ENCODE measurements around the gene ZMYND10. TPM values are rescaled to one million over a fixed set of nuclear protein-coding genes. Genes with fewer than 3 reads are reported as not detected.

Gene ZMYND10
- total RNA-seq, 1 experiment from 2014 or later = 1.4 TPM

- Histone ChIP-seq H4K20me1 (ENCODE audit: control insufficient read depth, insufficient read depth, insufficient read length) (no peaks in the 10 kb centered on the region), H3K23ac (ENCODE audit: insufficient read length, low read depth, low read length) (no peak overlapping the region), H3K27ac (ENCODE audit: insufficient read length, low read depth, low read length) (no peak overlapping the region), H3K4me2 (ENCODE audit: insufficient read depth, insufficient read length, low read length) (peak overlapping the region; percentile 63), H2BK12ac (ENCODE audit: insufficient read length, low read depth, low read length) (no peak overlapping the region), H4K8ac (replicated peaks; ENCODE audit: insufficient read length, low read depth, low read length) (no peak overlapping the region), H4K91ac (ENCODE audit: insufficient read length, low read depth, low read length) (no peak overlapping the region), H3K79me1 (ENCODE audit: insufficient read depth, low read depth, low read length, poor library complexity, severe bottlenecking) (no peaks in the 10 kb centered on the region), H2BK15ac (ENCODE audit: low read depth, low read length) (no peak overlapping the region), H2AFZ (ENCODE audit: low read length) (no peak overlapping the region), H3K14ac (ENCODE audit: insufficient read depth, low read length) (0 out of 2 replicates have a peak overlapping the region, but pooled peaks have one; percentile 14), H3K79me2 (ENCODE audit: insufficient read depth, low read length) (no peaks in the 10 kb centered on the region), H3K4ac (ENCODE audit: low read depth, low read length) (no peak overlapping the region), H3K56ac (ENCODE audit: insufficient read length, low read depth, low read length) (no peak overlapping the region), H3K23me2 (ENCODE audit: insufficient read length, low read depth, low read length, poor library complexity, severe bottlenecking) (peaks cover 10% of the 10 kb centered on the region), H4K5ac (ENCODE audit: insufficient read length, low read depth, low read length) (no peak overlapping the region), H3K9me3 (ENCODE audit: control insufficient read depth, low read depth, low read length) (no peaks in the 10 kb centered on the region), H3K9ac (ENCODE audit: extremely low read depth, insufficient read length, low read length) (peak overlapping the region; percentile 21), H3K4me1 (ENCODE audit: insufficient read depth, low read length) (no peaks in the 10 kb centered on the region), H2BK120ac (ENCODE audit: low read depth, low read length, poor library complexity, severe bottlenecking) (no peak overlapping the region), H3K27me3 (ENCODE audit: insufficient read depth, low read length) (no peaks in the 10 kb centered on the region), H2AK5ac (ENCODE audit: insufficient read length, low read length) (no peak overlapping the region), H3T11ph (ENCODE audit: low read length) (no peak overlapping the region), H3K18ac (ENCODE audit: insufficient read length, low read depth, low read length) (no peak overlapping the region), H2BK20ac (ENCODE audit: low read depth, low read length, poor library complexity, severe bottlenecking) (no peak overlapping the region), H2BK5ac (ENCODE audit: insufficient read length, low read length) (no peak overlapping the region)
- peak; percentile 97 for DNase-seq
- Mint-ChIP-seq H3K4me3 (peak overlapping the region; percentile 68 to 85), H3K4me1 (peaks cover 7 to 12% of the 10 kb centered on the region in 2 experiments), H3K9me3 (no peaks in the 10 kb centered on the region; a peak in 1 of 5 replicates), H3K27ac (no peak overlapping the region; a peak in 1 of 7 replicates), H3K36me3 (ENCODE audit: insufficient read depth in 1 of 3, low read depth in 3 of 3) (no peaks in the 10 kb centered on the region), H3K27me3 (ENCODE audit: low read depth) (peaks cover 17% of the 10 kb centered on the region)
- no peak; the same call in 2 of the 3 replicates for TF ChIP-seq CTCF (conservative IDR thresholded peaks at IDR 0.05)
- no CpG with 5 or more reads among the region's 53 CpGs for WGBS (ENCODE audit: extremely low coverage, insufficient read length, low lambda C conversion rate)
Measured at GRCh38 chr3:50365080-50365841, 19.7 kb upstream of the ZMYND10 start.
